CD4-positive, alpha-beta memory T cell (primary cell): Measurements from ENCODE around the gene CXCR6. TPM values are rescaled to one million over a fixed set of nuclear protein-coding genes. Genes with fewer than 3 reads are reported as not detected.

Source experiments
- CTCF ChIA-PET: fragments of 350-600 bp; sonication (Branson Sonifier 250); formaldehyde crosslinking; loops from one replicate; lab custom pipeline; 2021; ENCODE audit warnings: inconsistent platforms; ENCODE audit not compliant: partially characterized antibody; lab: Charles Lee
- POLR2A ChIA-PET: fragments of 350-600 bp; sonication (Branson Sonifier 250); formaldehyde crosslinking; loops from one replicate; lab custom pipeline; 2021; ENCODE audit not compliant: partially characterized antibody; lab: Charles Lee
- DNase-seq, 5 donors: peaks; one replicate each; pipeline versions ENCODE4 v3.0.0 to v3.0.0-alpha.2; 2020 to 2022; ENCODE audit warnings: mixed read lengths in 1 of 5
- H3K27ac ChIP-seq: one replicate; pipeline ENCODE4 v1.7.0; 2013; ENCODE audit warnings: low read depth, low read length
- H3K27me3 ChIP-seq: 2 replicates; pipeline ENCODE4 v1.7.0; 2013; ENCODE audit warnings: mild to moderate bottlenecking, low read length, moderate library complexity; ENCODE audit not compliant: insufficient read depth
- H3K36me3 ChIP-seq: 2 replicates; pipeline ENCODE4 v1.7.0; 2013; ENCODE audit warnings: mild to moderate bottlenecking, low read length, moderate library complexity; ENCODE audit not compliant: insufficient read depth
- H3K4me1 ChIP-seq: 2 replicates; pipeline ENCODE4 v1.7.0; 2013; ENCODE audit warnings: mild to moderate bottlenecking, low read length, moderate library complexity; ENCODE audit not compliant: insufficient read depth
- H3K4me3 ChIP-seq, 2 donors: one replicate each; pipeline ENCODE4 v1.7.0; 2013; ENCODE audit warnings: low read length in 2 of 2, mild to moderate bottlenecking in 1 of 2
- H3K9me3 ChIP-seq, 2 donors: one replicate each; pipeline ENCODE4 v1.7.0; 2013; ENCODE audit warnings: low read length in 2 of 2, control low read depth in 1 of 2; ENCODE audit not compliant: control insufficient read depth in 1 of 2
- H3K27ac Mint-ChIP-seq, 7 donors: one replicate each; pipeline ENCODE4 v1.8.0; 2020 to 2021; ENCODE audit warnings: mixed read lengths in 7 of 7, mild to moderate bottlenecking in 6 of 7, inconsistent platforms in 3 of 7, moderate library complexity in 3 of 7
- H3K27me3 Mint-ChIP-seq, 2 donors: one replicate each; pipeline ENCODE4 v1.8.0; 2020 to 2021; ENCODE audit warnings: mixed read lengths in 2 of 2
- H3K36me3 Mint-ChIP-seq, 2 donors: one replicate each; pipeline ENCODE4 v1.8.0; 2020 to 2021; ENCODE audit warnings: mixed read lengths in 2 of 2, inconsistent platforms in 1 of 2, mild to moderate bottlenecking in 1 of 2
- H3K4me1 Mint-ChIP-seq, 4 donors: one replicate each; pipeline ENCODE4 v1.8.0; 2020 to 2021; ENCODE audit warnings: mixed read lengths in 4 of 4, mild to moderate bottlenecking in 1 of 4
- H3K4me3 Mint-ChIP-seq, 8 donors: one replicate each; pipeline ENCODE4 v1.8.0; 2020 to 2021; ENCODE audit warnings: mixed read lengths in 8 of 8, mild to moderate bottlenecking in 7 of 8, moderate library complexity in 6 of 8, inconsistent platforms in 3 of 8
- H3K9me3 Mint-ChIP-seq, 8 donors: one replicate each; pipeline ENCODE4 v1.8.0; 2020 to 2021; ENCODE audit warnings: mixed read lengths in 8 of 8, mild to moderate bottlenecking in 5 of 8, inconsistent platforms in 3 of 8, moderate library complexity in 1 of 8
- intact Hi-C: fragments of 100-400 bp; cut with micrococcal nuclease; formaldehyde crosslinking; loops from one replicate; pipeline ENCODE4 v1.15.1; 2023
- polyA plus RNA-seq, 2 donors: library from polyadenylated mRNA; unstranded; fragments of 300-500 nt; fragmentation: Illumina TruSeq; gene quantifications; one replicate each; pipeline ENCODE4 v1.2.3, GENCODE V29; 2021
- total RNA-seq, 2 experiments: library from RNA; stranded (reverse); gene quantifications; one replicate each; pipeline ENCODE4 v1.2.3, GENCODE V29; 2021

CXCR6 gene
- total and polyA plus RNA-seq, 4 experiments from 2014 or later, result 6.1 to 13.6 (median 9.1) TPM

DNA sequence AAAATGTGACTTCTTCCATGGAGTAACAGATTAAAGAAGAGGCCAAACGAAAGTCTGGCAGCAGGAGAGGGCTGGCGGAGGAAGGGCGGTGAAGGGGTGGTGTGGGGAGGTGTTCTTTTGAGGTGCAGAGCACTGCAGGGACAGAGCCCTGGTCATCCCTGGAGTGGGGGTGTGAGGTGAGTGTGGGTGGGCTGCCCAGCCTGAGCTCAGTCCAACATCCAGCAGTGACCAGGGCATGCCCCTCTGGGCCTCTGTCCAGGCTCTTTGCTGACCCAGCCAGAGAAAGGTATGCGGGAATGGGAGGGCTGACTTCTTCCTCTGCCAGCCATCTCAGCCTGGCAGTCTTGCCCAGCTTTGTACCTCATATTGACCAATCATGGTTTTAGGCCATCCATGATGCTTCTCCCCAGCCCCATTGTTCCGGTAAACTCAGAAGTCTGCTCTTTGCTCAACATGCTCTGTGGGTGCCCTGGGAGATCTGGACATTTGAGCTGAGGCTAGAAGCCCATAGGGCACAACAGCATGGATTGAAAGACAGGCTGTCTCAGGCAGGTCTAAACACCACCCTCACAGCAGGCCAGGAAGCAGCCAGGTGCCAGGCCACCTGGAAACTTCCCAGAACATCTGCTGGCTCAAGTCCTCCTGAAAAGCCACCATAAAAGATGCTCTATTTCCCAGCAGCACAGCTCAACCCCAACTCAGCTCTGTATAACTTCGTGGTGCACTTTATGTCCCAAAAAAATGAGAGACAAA, 25.9 kb upstream of the CXCR6 start:
- no peak for DNase-seq
- no peak overlapping the region for H3K27ac ChIP-seq
- H3K27me3 Mint-ChIP-seq, result no peaks in the 10 kb centered on the region
- CTCF ChIA-PET, result interaction anchor here (1.0 kb wide), 1 partner anchor 161 kb away, joined by 4 read pairs; no protein-coding TSS in a partner anchor
- H3K4me1 Mint-ChIP-seq, result peaks cover 20 to 59% (median 33%) of the 10 kb centered on the region in 4 donors
- H3K4me3 Mint-ChIP-seq, result peak overlapping the region in 2 of 8 donors; percentile 39 to 48
- peak overlapping the region; percentile 25 to 84 (median 54) for H3K27ac Mint-ChIP-seq
- intact Hi-C loops, result loop anchor here (5.0 to 10.0 kb wide), 3 partner anchors 75 to 323 kb away; partner anchors contain the start of genes LIMD1, LZTFL1 and SLC6A20
- no peaks in the 10 kb centered on the region for H3K9me3 Mint-ChIP-seq
- H3K4me3 ChIP-seq, result no peak overlapping the region
- POLR2A ChIA-PET, result interaction anchor here (0.7 to 1.2 kb wide), 3 partner anchors 9 to 154 kb away, joined by 3 to 5 read pairs (median 3); partner anchors contain the start of gene LZTFL1
- peaks cover 24 to 40% of the 10 kb centered on the region in 2 donors for H3K36me3 Mint-ChIP-seq
- H3K4me1 ChIP-seq, result peaks cover 34% of the 10 kb centered on the region
- no peaks in the 10 kb centered on the region for H3K27me3 ChIP-seq
- peaks cover 8% of the 10 kb centered on the region for H3K36me3 ChIP-seq
- no peaks in the 10 kb centered on the region for H3K9me3 ChIP-seq

DNA sequence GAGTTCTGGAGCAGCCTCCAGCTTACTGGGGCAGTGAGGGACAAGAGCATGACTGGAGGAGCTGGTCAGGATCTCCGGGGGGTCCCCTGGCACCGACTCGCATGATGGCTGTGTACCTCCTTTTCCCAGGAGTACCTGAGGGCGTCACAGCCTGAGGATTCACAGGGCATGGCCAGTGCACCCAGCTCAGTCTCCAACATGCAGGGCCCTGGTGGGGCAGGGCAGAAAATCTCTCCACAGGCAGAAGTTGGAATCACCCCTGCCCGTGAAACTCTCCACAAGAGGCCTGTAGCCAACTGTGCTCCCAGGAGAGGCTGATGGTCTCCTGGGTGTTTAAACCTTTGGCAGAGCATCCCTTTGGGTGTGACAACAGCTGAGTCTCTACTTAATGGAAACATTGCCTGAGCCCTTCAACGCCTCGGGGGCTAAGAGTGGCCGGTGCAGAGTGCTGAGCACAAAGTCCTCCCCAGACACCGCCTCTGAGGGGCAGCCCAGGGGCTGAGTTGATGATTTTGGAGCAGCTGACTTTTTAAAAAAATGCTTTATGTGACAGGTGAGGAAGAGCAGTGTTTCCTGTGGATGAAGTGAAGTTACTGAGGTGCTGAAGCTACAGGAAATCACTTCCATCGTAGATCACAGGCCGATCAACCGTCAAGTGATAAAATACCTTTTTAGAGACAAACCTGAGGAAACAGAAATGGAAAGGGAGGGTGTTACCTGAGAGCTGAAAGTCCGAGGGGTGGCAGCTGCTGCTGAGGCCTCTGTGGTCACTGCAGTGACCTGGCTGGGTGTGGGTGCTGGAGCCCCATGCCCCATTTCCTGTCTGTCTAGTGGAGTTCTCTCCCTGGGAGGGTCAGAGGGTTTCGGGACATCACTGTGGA, 21.9 kb upstream of the CXCR6 start:
- Histone ChIP-seq H3K27ac (no peak overlapping the region), H3K27me3 (no peaks in the 10 kb centered on the region), H3K4me1 (peaks cover 7% of the 10 kb centered on the region), H3K9me3 (no peaks in the 10 kb centered on the region), H3K4me3 (no peak overlapping the region), H3K36me3 (peaks cover 24% of the 10 kb centered on the region)
- intact Hi-C loops, result no loop called here
- Mint-ChIP-seq H3K27ac (peak overlapping the region; percentile 10 to 80 (median 75)), H3K9me3 (no peaks in the 10 kb centered on the region), H3K27me3 (no peaks in the 10 kb centered on the region), H3K4me1 (peaks cover 9 to 28% (median 18%) of the 10 kb centered on the region in 4 donors), H3K36me3 (peaks cover 49 to 67% of the 10 kb centered on the region in 2 donors), H3K4me3 (peak overlapping the region in 3 of 8 donors; percentile 21 to 65 (median 55))
- CTCF ChIA-PET, result interaction anchor here (0.9 to 3.5 kb wide), 5 partner anchors 8 to 158 kb away, joined by 3 to 19 read pairs (median 5); no protein-coding TSS in a partner anchor
- DNase-seq, result no peak
- POLR2A ChIA-PET, result interaction anchor here (1.0 to 2.5 kb wide), 6 partner anchors 17 to 145 kb away, joined by 3 to 8 read pairs (median 4); partner anchors contain the start of gene LZTFL1

DNA sequence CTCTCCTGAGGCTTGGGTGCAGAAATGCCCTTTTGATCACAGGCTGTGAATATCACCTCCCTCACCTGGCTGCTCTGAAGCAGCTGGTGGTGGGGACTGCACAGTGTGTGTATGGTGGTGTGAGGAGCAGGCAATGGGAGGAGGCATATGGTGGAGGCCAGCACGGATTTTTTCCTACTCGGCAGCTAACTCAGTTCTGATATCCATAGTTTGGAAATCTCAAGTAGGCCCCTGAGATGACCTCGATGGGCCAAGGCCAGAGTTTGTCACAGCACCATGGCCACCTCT, 21.3 kb upstream of the CXCR6 start:
- Histone ChIP-seq H3K27me3 (no peaks in the 10 kb centered on the region), H3K9me3 (no peaks in the 10 kb centered on the region), H3K36me3 (peaks cover 24% of the 10 kb centered on the region), H3K4me1 (peaks cover 4% of the 10 kb centered on the region), H3K27ac (no peak overlapping the region), H3K4me3 (no peak overlapping the region)
- Mint-ChIP-seq H3K27me3 (no peaks in the 10 kb centered on the region), H3K9me3 (no peaks in the 10 kb centered on the region), H3K4me1 (peaks cover 7 to 22% (median 14%) of the 10 kb centered on the region in 4 donors), H3K27ac (peak overlapping the region; percentile 10 to 80 (median 59)), H3K4me3 (peak overlapping the region in 1 of 8 donors; percentile 21), H3K36me3 (peaks cover 52 to 72% of the 10 kb centered on the region in 2 donors)
- intact Hi-C loops, result no loop called here
- CTCF ChIA-PET, result interaction anchor here (1.1 to 3.5 kb wide), 3 partner anchors 8 to 81 kb away, joined by 3 to 19 read pairs (median 5); no protein-coding TSS in a partner anchor
- POLR2A ChIA-PET, result interaction anchor here (1.0 to 2.5 kb wide), 3 partner anchors 34 to 144 kb away, joined by 3 to 8 read pairs (median 4); no protein-coding TSS in a partner anchor
- no peak for DNase-seq

DNA sequence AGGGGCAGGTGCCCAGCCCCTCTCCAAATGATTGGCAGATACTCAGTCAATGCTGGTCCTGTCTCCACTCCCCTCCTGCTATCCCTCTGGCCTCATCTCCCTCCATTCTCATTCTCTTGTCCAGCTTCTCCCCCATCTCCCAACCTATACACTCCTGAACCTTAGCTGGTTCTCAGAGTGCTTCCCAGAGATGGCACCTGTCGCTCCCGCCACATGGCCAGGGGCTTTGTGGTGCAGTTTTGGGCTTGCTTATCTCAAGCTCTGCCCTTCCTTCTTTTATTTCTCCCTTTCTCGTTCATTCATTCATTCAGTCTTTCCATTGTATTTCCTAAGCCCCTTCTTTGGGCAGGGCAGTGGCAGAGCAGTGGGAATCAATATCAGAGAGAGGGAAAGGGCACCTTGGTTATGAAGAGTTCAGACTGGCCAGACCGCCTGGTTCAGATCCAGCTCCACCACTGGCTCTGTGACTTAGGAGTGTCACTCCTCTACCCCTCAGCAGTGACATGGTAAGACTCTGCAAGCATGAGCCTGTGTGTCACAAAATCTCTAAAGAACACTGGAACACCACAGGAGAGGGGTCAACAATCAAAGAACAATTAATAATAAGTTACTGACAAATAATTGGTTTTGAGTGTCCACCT, 20.2 kb upstream of the CXCR6 start:
- Histone ChIP-seq H3K9me3 (no peaks in the 10 kb centered on the region), H3K27ac (no peak overlapping the region), H3K27me3 (no peaks in the 10 kb centered on the region), H3K4me3 (no peak overlapping the region), H3K36me3 (peaks cover 34% of the 10 kb centered on the region), H3K4me1 (peaks cover 4% of the 10 kb centered on the region)
- Mint-ChIP-seq H3K4me1 (peaks cover 7 to 15% (median 11%) of the 10 kb centered on the region in 4 donors), H3K4me3 (peak overlapping the region in 1 of 8 donors; percentile 44), H3K27me3 (no peaks in the 10 kb centered on the region), H3K36me3 (peaks cover 60 to 80% of the 10 kb centered on the region in 2 donors), H3K9me3 (no peaks in the 10 kb centered on the region), H3K27ac (peak overlapping the region in 3 of 7 donors; percentile 11 to 79 (median 59))
- intact Hi-C loops, result no loop called here
- CTCF ChIA-PET, result interaction anchor here (0.9 kb wide), 1 partner anchor 160 kb away, joined by 3 read pairs; no protein-coding TSS in a partner anchor
- POLR2A ChIA-PET, result interaction anchor here (1.2 to 2.5 kb wide), 4 partner anchors 10 to 42 kb away, joined by 3 to 8 read pairs (median 4); no protein-coding TSS in a partner anchor
- DNase-seq, result no peak

DNA sequence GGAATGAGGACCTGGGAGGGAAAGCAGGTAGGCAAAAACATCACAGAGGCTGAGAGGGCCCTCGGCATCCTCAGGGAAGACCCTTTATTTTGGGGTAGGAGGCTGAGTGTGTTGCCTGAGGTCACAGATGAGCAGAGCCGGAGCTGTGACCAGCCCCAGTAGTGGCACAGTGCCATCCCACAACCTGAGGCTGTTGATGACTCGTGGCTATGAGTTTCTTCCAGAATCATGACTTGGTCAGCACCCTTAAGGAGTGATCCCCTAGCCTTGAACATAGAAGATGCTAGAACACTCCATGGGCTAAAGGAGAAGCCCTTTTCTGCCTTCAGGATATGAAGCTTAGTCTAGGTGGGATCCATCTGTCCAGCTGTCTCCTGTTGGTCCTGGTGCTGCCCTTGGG, 19.5 kb upstream of the CXCR6 start:
- POLR2A ChIA-PET, result interaction anchor here (0.7 to 1.9 kb wide), 3 partner anchors 11 to 55 kb away, joined by 3 to 4 read pairs (median 4); no protein-coding TSS in a partner anchor
- Histone ChIP-seq H3K9me3 (no peaks in the 10 kb centered on the region), H3K4me1 (peaks cover 4% of the 10 kb centered on the region), H3K36me3 (peaks cover 38% of the 10 kb centered on the region), H3K4me3 (no peak overlapping the region), H3K27me3 (no peaks in the 10 kb centered on the region), H3K27ac (no peak overlapping the region)
- Mint-ChIP-seq H3K4me1 (peaks cover 7 to 16% (median 12%) of the 10 kb centered on the region in 4 donors), H3K4me3 (no peak overlapping the region), H3K36me3 (peaks cover 61 to 82% of the 10 kb centered on the region in 2 donors), H3K9me3 (no peaks in the 10 kb centered on the region), H3K27ac (peak overlapping the region in 1 of 7 donors; percentile 79), H3K27me3 (no peaks in the 10 kb centered on the region)
- DNase-seq, result no peak
- intact Hi-C loops, result no loop called here
- CTCF ChIA-PET, result no interaction called here

DNA sequence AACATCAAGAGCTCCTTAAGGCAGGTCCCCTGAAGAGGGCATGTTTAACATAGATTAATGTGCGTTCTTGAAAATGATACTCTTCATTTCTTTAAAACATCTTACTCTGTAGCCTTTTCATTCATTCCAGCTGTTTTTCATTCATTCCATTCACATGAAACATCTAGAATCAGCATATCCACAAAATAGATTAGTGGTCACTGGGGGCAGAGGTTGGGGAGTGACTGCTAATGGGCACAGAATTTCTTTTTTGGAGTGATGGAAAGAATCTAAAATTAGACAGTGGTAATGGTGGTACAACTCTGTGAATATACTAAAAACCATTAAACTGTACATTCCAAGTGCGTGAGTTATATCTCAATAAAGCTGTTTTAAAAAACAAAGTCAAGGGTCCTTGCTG, 15.4 kb upstream of the CXCR6 start:
- Histone ChIP-seq H3K27ac (no peak overlapping the region), H3K4me1 (no peaks in the 10 kb centered on the region), H3K9me3 (no peaks in the 10 kb centered on the region), H3K36me3 (peaks cover 68% of the 10 kb centered on the region), H3K4me3 (no peak overlapping the region), H3K27me3 (no peaks in the 10 kb centered on the region)
- CTCF ChIA-PET, result interaction anchor here (0.5 to 23.5 kb wide), 8 partner anchors 8 to 498 kb away, joined by 3 to 677 read pairs (median 14); partner anchors contain the start of gene LZTFL1
- DNase-seq, result no peak
- intact Hi-C loops, result loop anchor here (2.0 to 5.0 kb wide), 2 partner anchors 263 to 416 kb away; no protein-coding TSS in a partner anchor
- Mint-ChIP-seq H3K4me1 (peaks cover 5 to 18% (median 9%) of the 10 kb centered on the region in 4 donors), H3K9me3 (no peaks in the 10 kb centered on the region), H3K27me3 (no peaks in the 10 kb centered on the region), H3K27ac (no peak overlapping the region), H3K36me3 (peaks cover 74 to 89% of the 10 kb centered on the region in 2 donors), H3K4me3 (no peak overlapping the region)
- POLR2A ChIA-PET, result no interaction called here
